Lung (tissue), 12 donors: ENCODE measurements around the gene SRPK2. TPM values are rescaled to one million over a fixed set of nuclear protein-coding genes. Genes with fewer than 3 reads are reported as not detected.

Experiments used
- ATAC-seq: fragments of 200-7000 bp; cut with Tn5 transposase; one replicate; pipeline ENCODE4 v1.9.1; 2020; ENCODE audit warnings: moderate number of reproducible peaks; ENCODE audit not compliant: insufficient read depth, low FRiP score
- DNase-seq, 3 donors: peaks; one replicate each; pipeline ENCODE4 v3.0.0-alpha.2; 2013 to 2017
- H3K27ac ChIP-seq, 2 donors: one replicate each; pipeline ENCODE4 v1.5.1; 2013; ENCODE audit warnings: mild to moderate bottlenecking in 2 of 2, moderate library complexity in 2 of 2, control low read depth in 1 of 2, inconsistent platforms in 1 of 2, low read depth in 1 of 2, low read length in 1 of 2
- H3K27me3 ChIP-seq, 3 donors: one replicate each; pipeline ENCODE4 v1.5.1; 2013; ENCODE audit warnings: low read length in 2 of 3; ENCODE audit not compliant: control insufficient read depth in 3 of 3, insufficient read depth in 3 of 3
- H3K36me3 ChIP-seq, 4 donors: one replicate each; pipeline ENCODE4 v1.5.1; 2013; ENCODE audit warnings: low read length in 4 of 4, mild to moderate bottlenecking in 1 of 4, moderate library complexity in 1 of 4; ENCODE audit not compliant: control insufficient read depth in 4 of 4, insufficient read depth in 4 of 4
- H3K4me1 ChIP-seq, 5 donors: one replicate each; pipeline ENCODE4 v1.5.1; 2013; ENCODE audit warnings: low read length in 5 of 5, mild to moderate bottlenecking in 2 of 5, moderate library complexity in 1 of 5; ENCODE audit not compliant: control insufficient read depth in 5 of 5, insufficient read depth in 5 of 5
- H3K4me3 ChIP-seq: one replicate; pipeline ENCODE4 v1.5.1; 2013; ENCODE audit warnings: mild to moderate bottlenecking, control low read depth, moderate library complexity
- H3K9ac ChIP-seq, 2 donors: one replicate each; pipeline ENCODE4 v1.5.1; 2013; ENCODE audit warnings: low read length in 2 of 2, control low read depth in 1 of 2; ENCODE audit not compliant: insufficient read depth in 1 of 2
- H3K9me3 ChIP-seq, 4 donors: one replicate each; pipeline ENCODE4 v1.5.1; 2013; ENCODE audit warnings: low read length in 3 of 4, mild to moderate bottlenecking in 1 of 4, moderate library complexity in 1 of 4; ENCODE audit not compliant: control insufficient read depth in 4 of 4, insufficient read depth in 3 of 4
- CTCF ChIP-seq: IDR thresholded peaks from 2 replicates; pipeline ENCODE4 v1.5.1; 2012; ENCODE audit warnings: mild to moderate bottlenecking; ENCODE audit errors: control extremely low read depth, extremely low read depth
- WGBS, 2 donors: extraction: QIAGEN DNeasy Blood & Tissue Kit; methylation state at CpG; one replicate each; pipeline ENCODE4 v1.1.7; 2013; 5-methylcytosine and 5-hydroxymethylcytosine counted together
- polyA plus RNA-seq, 2 donors: library from polyadenylated mRNA; stranded (reverse); fragments of 200-250 nt; gene quantifications; one replicate each; pipeline ENCODE4 v1.2.1, GENCODE V29; 2013
- total RNA-seq, 2 donors: library from RNA; depleted of rRNA in 1 of 2; stranded (reverse); fragments of >200 nt in 1 of 2; gene quantifications; one replicate each; pipeline ENCODE4 v1.2.1, GENCODE V29; 2014 to 2021
- donor health status: control.
- donor health status: control.
- donor health status: Bipolar disorder and iron deficiency.
- donor health status: healthy.
- donor health status: DM: yes; HTN: yes; CAD: no.

The SRPK2 gene
- total and polyA plus RNA-seq, 4 donors, result 10.8 to 71.2 (median 23.2) TPM

- H3K27me3 ChIP-seq, result no peaks in the 10 kb centered on the region
- H3K36me3 ChIP-seq, result no peaks in the 10 kb centered on the region
- 67 to 69% methylated on average over 6 of the region's 6 CpGs for WGBS, 2 donors
- H3K4me1 ChIP-seq, result peaks cover 0 to 8% (median 4%) of the 10 kb centered on the region in 5 donors
- TF ChIP-seq CTCF, result no peak
- no peak overlapping the region for H3K27ac ChIP-seq
- DNase-seq, result peak in 2 of 3 donors; percentile 22 to 48
- ATAC-seq, result peak; percentile 47
- H3K9me3 ChIP-seq, result no peaks in the 10 kb centered on the region
- H3K4me3 ChIP-seq, result no peak overlapping the region
- no peak overlapping the region for H3K9ac ChIP-seq
These were observed 163.7 kb downstream of the SRPK2 start for GRCh38 chr7:105224884-105225651.

- Histone ChIP-seq H3K9me3 (no peaks in the 10 kb centered on the region), H3K36me3 (no peaks in the 10 kb centered on the region), H3K9ac (no peak overlapping the region), H3K27ac (no peak overlapping the region), H3K4me1 (peaks cover 0 to 13% (median 4%) of the 10 kb centered on the region in 5 donors), H3K27me3 (no peaks in the 10 kb centered on the region), H3K4me3 (no peak overlapping the region)
- WGBS, 2 donors, result 88 to 93% methylated on average over 5 of the region's 5 CpGs
- DNase-seq (no peak), ATAC-seq (no peak)
- no peak for TF ChIP-seq CTCF
These were observed 165.8 kb downstream of the SRPK2 start for GRCh38 chr7:105222953-105223352.

GRCh38 chr7:105219771-105220160, 169.0 kb downstream of the SRPK2 start:
- Histone ChIP-seq H3K9ac (no peak overlapping the region), H3K36me3 (peaks cover 0 to 4% (median 0%) of the 10 kb centered on the region in 4 donors), H3K4me1 (peaks cover 0 to 13% (median 4%) of the 10 kb centered on the region in 5 donors), H3K27me3 (no peaks in the 10 kb centered on the region), H3K4me3 (no peak overlapping the region), H3K27ac (no peak overlapping the region), H3K9me3 (no peaks in the 10 kb centered on the region)
- no peak for ATAC-seq
- WGBS, 2 donors, result 75 to 94% methylated on average over 2 of the region's 2 CpGs
- DNase-seq, result no peak
- TF ChIP-seq CTCF, result no peak
